GM21390 (cell line): ENCODE results near the gene OR7C2.
"Not testable (repeated sequence)": the region's sequence is repeated elsewhere in the genome, so short reads cannot be mapped to it uniquely, and the experiment has no call there.

Experiments used
- ATAC-seq: cut with Tn5 transposase; IDR thresholded peaks from one replicate; pipeline ENCODE4 v1.9.1; 2021; ENCODE audit not compliant: unreplicated experiment

The OR7C2 gene

DNA sequence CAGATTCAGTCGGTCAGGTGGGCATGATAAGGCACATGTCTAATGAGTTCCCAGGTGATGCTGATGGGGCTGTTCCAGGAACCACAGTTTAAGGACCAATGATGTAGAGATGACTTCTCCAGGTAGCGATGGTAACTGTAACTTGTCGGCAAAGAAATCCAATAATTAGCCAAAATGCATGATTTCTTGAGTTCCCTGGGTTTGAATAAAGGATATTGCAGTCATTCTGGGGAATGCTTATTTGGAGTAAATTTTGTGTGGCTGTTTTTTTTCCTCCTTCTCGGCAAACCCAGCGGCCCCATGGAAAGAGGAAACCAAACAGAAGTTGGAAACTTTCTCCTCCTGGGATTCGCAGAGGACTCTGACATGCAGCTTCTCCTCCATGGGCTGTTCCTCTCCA is at the start of gene OR7C2:
Gene OR7C2 (plus strand): TSS at position 301 of the 400 bp plus-strand sequence. CDS start 0 bp downstream, at position 301.
- ATAC-seq: no peak

DNA sequence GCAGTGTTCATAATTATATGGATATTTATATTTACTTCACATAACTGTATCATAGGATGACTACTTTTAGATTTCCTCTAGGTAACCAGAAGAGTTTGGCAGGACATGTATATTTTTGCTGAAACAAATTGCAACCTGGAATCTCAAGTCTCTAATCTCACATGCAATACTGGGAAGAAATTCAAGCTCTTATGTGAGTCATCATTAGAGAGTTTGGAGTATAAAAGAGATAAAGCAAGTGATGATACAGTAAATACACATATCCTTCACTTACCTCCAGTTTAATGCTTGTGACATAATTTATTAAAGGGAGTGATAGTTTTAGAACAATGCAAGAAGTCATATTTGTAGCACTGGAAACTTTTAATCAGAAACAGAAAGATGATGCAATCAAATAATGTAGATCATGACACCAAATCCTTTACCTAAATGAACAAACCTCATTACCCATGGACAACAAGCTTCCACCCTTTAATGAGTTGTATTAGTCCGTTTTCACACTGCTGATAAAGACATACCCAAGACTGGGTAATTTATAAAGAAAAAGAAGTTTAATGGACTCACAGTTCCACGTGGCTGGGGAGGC is 39.5 kb upstream of the OR7C2 start:
- no peak for ATAC-seq

DNA sequence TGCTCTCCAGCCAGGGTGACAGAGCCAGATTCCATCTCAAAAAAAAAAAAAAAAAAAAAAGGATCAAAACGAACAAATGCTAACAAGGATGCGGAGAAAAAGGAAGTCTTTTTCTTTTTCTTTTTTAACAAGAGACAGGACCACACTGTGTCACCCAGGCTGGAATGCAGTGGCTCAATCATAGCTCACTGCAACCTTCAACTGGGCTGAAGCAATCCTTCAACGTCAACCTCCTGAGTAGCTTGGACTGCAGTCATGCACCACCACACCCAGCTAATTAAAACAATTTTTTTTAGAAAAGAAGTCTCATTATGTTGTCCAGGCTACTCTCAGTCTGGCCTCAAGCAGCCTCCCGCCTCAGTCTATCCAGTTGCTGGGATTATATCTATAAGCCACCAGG is 34.6 kb upstream of the OR7C2 start:
- ATAC-seq: no peak

DNA sequence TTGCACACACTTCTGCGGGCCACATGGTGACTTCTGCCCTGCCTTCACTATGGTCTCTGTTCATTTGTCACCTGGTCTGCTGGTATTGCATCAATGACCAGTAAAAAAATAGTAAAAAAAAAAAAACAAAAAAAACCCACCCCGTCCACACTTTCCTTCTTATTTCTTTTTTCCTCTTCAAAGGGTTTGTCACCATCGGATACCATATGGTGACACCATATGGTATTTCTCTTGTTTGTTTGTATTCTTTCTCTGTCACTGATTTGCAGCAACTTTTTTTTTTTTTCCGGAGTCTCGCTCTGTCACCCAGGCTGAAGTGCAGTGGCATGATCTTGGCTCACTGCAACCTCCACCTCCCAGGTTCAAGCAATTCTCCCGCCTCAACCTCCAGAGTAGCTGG is 26.2 kb upstream of the OR7C2 start:
- ATAC-seq: no peak

DNA sequence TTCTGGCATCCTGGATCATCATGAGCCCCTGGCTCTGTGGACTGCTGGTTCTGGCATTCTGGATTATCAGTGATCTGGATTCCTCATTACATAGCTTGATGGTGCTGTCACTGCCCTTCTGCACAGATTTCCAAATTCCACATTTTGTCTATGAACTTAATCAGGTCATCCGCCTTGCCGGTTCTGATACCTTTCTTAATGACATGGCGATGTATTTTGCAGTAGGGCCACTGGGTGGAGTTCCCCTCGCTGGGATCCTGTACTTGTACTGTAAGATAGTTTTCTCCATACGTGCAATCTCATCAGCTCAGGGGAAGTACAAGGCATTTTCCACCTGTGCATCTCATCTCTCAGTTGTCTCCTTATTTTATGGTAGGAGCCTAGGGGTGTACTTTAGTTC is 24.4 kb upstream of the OR7C2 start:
- ATAC-seq: no peak

DNA sequence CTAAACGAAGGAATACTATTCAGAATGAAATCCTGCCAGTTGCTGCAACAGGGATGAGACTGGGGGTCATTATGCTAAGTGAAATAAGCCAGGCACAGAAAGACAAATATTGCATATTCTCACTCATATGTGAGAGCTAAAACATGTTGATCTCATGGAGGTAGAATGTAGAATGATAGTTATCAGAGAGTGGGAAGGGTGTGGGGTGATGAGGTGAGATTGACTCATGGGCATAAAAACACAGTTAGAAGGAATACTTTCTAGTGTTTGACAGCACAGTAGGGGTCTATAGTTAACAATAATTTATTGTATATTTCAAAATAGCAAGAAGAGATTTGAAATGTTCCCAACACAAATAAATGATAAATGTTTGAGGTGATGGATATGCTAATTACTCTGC is 7.8 kb upstream of the OR7C2 start:
- ATAC-seq: no peak

DNA sequence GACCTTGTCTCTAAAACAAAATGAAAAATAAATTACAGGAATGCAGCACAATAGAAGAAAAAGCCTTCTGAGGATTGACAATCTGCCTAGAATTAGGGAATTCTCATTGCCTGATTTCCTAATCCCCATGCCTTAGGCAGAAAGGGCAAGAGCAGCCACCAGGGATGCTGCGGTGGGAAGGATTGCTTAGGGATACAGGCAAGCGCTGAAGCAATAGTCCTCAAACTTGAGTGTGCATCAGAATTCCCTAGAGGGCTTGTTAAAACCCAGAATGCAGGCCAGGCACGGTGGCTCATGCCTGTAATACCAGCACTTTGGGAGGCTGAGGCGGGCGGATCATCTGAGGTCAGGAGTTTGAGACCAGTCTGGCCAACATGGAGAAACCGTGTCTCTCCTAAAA is 1.0 kb upstream of the OR7C2 start:
- ATAC-seq: no peak

DNA sequence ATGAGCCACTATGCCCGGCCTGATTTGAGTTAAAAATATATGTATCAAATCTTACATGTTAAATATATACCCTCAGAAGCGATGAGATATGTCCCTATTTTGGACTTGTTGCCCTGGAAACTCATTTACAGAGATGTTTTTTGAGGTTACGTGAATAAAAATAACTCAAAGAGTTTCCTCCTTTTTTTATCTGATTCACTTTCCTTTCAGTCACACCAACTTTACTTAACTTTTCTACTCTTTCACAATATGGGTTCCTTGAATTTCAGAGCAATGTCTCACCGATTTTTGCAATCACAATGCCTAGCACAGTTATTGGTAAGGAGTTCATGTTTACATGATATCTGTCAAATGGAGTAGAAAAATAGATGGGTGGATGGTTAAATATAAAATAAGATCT is 2.3 kb downstream of the OR7C2 start:
- no peak for ATAC-seq

DNA sequence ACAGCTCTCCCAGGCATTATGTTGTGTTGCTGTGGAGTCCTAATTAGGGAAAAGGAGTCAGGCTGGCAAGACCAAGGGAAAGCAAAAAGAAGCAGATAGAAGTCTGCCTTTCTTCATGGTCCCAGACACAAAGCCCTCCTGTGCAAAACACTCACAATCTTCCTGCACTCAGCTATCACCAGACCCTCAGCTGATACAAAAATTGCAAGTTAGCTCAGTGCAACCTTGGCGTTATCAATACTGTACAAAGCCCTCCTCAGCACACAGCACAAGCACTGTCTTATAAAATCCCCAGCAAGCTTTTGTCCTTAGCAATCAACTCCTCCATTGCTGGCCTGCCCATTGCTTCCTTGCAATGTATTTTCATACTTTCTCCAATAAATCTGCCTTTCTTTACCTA is 3.2 kb downstream of the OR7C2 start:
- ATAC-seq: no peak

DNA sequence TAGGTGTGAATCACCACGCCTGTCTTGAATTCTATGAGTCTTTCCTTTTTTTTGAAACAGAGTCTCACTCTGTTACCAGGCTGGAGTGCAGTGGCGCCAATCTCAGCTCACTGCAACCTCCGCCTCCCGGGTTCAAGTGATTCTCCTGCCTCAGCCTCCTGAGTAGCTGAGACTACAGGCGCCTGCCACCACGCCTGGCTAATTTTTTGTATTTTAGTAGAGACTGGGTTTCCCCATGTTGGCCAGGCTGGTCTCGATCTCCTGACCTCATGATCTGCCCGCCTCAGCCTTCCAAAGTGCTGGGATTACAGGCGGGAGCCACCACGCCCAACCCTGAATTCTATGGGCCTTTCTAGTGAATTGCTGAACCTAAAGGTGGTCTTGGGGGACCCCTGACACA is 8.1 kb downstream of the OR7C2 start:
- ATAC-seq: not testable (repeated sequence)

DNA sequence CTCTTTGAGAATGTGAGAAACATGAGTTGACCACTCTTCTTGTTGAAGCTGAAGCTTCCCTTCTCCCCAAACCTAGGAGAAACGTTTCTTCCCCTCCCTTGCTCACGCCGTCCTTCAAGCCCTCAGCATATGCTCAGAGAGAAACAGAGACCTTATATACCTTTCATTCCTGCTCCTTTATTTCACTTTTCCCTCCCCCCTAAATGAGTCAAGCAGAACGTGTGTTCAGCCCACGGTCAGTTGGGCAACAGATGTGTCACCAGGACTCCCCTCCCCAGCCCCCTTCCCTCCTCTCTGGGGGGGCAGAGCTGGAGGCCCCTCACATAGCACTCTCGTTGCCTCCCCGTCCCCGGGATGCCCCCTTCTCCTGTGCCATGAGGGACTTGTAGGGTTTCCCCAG is 8.6 kb downstream of the OR7C2 start:
- ATAC-seq: no peak

DNA sequence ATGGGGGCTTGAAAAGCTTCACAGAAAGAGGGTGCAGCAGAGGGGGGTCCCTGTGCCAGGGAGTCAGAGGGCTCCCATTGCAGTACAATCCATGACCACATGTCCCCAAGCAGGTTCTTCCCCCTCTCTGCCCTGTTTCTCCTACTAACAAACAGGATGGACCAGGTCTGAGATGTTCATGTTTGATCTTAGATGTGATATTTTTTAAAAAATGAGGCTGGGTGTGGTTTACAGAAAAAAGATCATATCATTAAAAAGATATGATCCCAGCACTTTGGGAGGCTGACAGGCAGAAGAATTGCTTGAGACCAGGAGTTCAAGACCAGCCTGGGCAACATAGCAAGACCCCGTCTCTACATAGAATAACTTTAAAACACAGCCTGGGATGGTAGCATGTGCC is 9.1 kb downstream of the OR7C2 start:
- no peak for ATAC-seq

DNA sequence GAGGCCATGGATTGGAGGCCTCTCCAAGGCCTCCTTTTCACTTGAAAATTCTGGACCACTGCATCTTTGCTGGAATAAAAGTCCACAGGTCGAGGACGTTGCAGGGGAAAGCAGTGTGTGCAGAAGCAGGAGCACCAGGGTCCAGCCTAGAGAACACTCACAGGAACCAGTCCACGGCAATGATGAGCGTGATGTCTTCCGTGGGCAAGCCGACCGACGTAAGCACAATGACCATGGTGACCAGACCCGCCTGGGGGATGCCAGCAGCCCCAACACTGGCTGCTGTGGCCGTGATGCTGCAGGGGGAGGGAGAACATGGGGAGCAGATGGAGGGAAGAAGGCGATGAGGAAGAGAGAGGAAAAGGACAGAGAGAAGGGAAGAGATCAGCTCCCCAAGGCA is 11.5 kb downstream of the OR7C2 start:
- no peak for ATAC-seq

DNA sequence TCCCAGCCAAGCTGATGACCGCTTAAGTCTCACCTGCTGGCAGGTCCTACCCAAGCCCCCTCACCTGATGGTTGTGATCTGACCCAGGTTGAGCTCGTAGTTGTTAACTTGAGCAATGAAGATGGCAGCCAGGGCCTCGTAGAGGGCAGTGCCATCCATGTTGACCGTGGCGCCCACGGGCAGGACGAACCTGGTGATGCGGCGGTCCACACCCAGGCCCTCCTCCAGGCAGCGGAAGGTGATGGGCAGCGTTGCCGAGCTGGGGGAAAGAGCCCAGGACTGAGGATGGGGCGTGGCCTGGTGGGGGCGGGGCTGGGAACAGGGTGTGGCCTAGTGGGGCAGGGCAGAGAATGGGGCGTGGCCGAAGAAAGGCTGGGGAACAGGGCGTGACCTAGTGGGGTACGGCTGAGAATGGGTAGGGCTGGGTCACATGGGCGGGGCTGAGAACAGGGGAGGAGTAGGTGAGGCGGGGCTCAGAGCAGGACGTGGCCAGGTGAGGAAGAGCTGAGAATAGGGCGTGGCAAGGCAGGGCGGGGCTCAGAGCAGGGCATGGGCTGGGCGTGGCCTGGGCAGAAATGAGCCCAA is 12.9 kb downstream of the OR7C2 start:
- ATAC-seq: no peak

DNA sequence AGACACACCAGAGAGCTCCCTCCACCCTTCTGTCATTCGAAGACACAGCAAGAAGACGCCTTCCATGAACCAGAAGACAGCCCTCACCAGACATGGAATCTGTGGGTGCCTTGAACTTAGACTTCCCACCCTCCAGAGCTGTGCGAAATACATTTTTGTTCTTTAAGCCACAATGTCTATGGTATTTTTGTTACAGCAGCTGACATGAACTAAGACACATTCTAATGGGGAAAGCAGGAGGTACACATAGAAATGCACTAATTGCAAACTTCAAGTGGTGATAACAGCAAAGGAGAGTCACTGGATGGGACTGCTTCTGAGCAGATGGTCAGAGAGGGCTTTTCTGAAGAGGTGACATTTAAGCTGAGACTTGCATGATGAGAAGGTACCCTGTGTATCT is 16.2 kb downstream of the OR7C2 start:
- ATAC-seq: no peak

DNA sequence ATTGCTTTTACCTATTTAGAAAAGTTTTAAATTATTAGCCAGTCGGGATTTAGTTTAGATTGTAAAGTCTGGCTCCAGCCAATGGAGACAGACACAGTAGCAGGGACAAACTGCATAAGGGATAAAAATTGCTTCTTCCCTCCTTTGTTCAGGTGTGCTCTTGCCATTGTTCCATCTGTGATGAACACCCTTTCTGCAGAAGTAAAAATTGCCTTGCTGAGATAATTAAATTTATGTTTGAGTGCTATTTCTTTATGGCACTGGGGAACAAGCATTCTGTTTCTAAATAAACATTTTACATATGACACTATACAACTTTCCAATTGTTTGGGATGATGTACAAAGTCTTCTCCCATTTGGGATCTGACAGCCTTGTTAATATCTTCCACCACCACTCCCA is 18.0 kb downstream of the OR7C2 start:
- ATAC-seq: no peak

DNA sequence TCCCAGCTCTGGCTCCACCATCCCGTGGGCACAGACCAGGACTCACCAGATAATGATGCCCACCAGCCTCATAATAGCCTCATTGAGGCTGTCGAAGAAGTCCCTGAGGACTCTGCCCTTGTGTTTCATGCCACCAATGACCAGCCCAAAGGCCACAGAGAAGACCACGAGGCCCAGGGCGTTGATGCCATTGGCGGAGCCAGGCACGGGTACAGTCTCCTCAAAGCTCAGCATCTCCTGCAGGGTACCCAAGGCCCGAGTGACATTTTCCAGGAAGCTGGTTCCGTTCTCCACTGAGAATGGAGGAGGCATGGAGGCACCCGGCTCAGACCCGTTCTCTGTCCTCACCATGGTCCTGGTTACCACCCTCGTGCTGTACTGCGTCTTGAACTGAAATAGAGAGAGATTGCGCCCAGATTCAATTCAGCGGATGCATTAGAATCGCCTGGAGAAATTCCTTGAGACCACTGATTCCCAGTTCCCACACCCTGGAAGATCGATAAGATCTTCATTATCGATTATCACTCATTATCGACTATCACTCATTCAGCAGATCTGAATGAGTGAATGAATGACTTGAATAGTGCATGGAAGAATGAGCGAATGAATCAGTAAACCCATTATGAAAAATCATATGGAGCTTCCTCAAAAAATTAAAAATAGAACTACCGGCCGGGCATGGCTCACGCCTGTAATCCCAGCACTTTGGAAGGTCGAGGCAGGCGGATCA is 20.8 kb downstream of the OR7C2 start:
- ATAC-seq: no peak

DNA sequence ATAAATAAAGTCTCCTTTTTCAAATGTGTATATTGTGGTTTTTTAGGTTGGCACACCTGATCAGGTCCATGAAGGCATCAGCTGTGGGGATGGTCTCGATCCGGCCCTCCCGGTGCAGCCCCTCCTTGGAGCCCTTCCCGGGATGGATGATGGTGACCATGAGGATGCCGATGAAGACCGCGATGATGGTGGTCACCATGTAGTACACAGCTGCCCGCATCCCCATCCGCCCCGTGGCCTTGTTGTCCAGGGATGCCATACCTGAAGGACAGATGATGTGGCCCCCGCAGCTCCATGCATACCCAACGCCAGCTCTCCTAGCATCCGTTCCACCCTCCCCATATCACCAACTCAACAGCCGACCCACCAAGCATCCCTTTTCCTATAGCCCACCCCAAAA is 27.0 kb downstream of the OR7C2 start:
- no peak for ATAC-seq

DNA sequence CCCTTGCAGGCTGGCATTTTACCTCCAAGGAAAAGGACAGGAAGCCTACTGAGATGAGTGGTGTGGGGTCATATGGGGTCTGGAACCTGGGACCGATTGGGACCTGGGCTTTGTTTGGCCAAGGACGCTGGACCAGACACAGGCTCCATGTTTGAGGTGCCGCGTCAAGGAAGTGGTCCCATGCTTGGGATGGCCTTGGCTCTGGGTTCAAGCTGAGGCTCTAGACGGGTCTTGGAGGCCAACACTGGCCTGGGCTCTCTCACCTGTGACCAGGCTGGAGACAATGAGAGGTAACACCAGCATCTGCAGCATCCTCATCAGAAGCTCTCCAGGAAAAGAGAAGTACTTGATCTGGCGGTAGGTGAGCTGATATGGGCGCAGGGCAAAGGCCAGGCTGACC is 30.2 kb downstream of the OR7C2 start:
- no peak for ATAC-seq

DNA sequence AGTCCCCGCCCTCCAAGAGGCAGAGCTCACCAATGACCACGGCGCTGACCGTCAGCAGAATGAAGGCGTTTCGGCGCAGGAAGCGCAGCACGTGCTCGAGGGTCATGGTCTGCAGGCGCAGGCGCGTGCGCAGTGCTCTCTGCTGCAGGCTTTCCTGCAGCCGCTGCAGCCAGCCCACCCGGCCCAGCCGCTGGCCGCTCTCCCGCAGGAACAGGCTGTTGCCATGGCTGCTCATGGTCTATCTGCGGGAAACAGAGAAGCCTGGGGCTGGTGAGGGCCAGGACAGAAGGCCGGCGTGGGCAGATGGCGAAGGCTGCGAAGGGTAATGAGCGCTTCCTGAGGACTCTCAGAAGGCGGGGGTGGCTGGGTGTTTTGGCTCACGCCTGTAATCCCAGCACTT is 31.4 kb downstream of the OR7C2 start:
- no peak for ATAC-seq

DNA sequence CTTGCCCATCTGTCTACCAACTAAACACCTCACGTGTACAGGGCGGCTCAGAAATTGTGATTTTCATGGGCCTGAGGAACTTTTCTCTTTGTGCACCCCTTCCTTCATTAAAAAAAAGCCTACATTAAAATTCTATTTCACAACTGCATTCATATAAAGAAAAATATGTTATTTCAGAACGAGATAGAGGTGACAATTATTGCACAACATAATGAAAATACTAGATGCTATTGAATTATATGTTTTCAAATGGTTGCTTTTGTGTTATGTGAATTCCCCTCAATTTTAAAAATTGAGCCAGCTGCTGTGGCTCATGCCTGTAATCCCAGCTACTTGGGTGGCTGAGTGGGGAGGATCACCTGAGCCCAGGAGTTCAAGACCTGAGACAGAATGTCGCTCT is 33.2 kb downstream of the OR7C2 start:
- ATAC-seq: no peak

DNA sequence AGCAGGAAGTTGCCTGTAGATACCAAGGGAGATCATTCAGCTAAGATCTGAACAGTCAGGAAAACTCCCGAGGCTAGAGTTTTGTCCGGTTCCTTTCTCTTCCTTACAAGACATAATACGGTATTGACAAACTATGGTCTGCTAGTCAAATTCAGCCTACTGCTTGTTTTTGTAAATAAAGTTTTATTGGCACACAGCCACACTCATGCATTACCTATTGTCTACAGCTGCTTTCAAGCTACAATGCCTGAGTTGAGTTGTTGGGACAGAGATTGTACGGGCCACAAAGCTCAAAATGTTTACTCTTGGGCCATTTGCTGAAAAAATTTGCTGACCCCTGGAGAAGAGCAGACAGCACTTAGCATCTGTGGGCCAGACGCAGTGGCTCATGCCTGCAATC is 35.8 kb downstream of the OR7C2 start:
- no peak for ATAC-seq
